NCI-H2081 (cell line): ENCODE measurements around the gene YBEY.
"Not testable (repeated sequence)": the region's sequence is repeated elsewhere in the genome, so short reads cannot be mapped to it uniquely, and the experiment has no call there.

Experiments
- DNase-seq, 2 experiments: peaks; one replicate each; lab custom pipeline; 2025; lab: John Stamatoyannopoulos, UW

The YBEY gene

DNA sequence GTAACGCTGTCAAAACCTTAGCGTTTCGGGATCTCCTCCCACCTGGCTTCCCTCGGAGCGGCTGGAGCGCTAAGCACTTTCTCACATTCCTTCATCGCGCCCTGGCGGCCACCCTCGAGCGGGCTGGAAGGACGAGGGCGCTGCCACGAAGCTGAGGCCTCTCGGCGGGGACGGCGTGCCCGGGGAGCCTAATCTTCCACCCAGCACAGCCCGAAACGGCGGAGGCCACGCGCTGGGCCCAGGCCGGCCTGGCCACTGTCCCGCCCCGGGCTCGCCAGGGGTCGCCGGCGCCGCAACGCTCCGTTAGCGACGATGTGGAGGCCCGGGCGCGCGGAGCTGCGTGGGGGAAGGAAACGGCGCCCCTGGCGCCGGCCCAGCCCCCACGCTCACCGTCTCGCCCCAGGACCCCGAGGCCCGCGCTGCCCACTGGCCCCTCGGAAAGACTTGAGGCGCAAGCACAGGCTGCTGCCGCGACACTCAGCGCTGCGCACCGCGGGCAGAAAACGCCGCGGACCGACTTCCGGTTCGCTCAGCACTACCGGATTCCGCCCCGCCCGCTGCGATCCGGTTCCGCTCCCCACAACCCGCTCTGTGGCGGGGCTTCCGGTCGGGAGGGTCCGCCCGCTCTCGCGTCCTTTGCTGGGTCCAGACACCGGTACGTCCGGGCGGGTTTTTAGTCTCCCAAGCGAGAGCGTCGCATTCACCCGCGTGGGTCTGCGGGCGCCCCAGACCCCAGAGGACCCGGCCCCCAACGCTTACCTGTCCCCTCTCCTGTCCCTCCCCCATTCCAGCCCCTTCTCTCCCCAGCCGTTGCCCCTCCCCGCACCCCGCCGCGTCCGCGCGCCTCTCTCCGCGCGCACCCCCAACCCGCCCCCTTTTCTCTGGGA is at the start of gene YBEY:
Gene YBEY (plus strand): TSS at position 582 of the 887 bp plus-strand sequence. CDS start 572 bp downstream, outside the sequence.
- peak; percentile 78 to 91 for DNase-seq

- no peak for DNase-seq
Measured at GRCh38 chr21:46237474-46237873, 48.7 kb upstream of the YBEY start.

- no peak for DNase-seq
Measured at GRCh38 chr21:46239817-46240325, 46.3 kb upstream of the YBEY start.

- not testable (repeated sequence) for DNase-seq
Measured at GRCh38 chr21:46241577-46241976, 44.6 kb upstream of the YBEY start.

GRCh38 chr21:46243325-46243724 is 42.8 kb upstream of the YBEY start:
- no peak for DNase-seq

- no peak for DNase-seq
Measured at GRCh38 chr21:46243960-46244361, 42.2 kb upstream of the YBEY start.

DNA sequence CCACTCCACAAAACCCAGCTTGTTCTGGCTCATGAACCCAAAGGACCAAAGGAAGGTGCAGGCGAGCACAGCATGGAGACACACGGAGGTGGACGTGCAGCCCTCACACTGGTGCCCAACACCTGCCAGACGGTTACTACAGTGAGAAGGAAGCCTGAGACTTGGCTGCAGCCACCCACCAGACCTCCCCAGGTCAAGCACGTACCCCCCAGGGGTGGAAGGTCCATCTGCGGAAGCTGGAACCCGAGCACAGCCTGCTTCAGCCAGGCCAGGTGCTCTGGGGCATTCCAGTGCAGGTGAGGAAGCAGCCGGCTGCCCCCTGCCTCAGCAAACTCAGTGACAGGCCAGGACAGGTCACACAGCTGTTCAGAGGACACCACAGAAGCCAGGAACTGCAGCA is 41.5 kb upstream of the YBEY start:
- DNase-seq, result no peak

- DNase-seq, result no peak
Measured at GRCh38 chr21:46245213-46245915, 40.8 kb upstream of the YBEY start.

GRCh38 chr21:46246345-46246744 is 39.8 kb upstream of the YBEY start:
- no peak for DNase-seq

DNA sequence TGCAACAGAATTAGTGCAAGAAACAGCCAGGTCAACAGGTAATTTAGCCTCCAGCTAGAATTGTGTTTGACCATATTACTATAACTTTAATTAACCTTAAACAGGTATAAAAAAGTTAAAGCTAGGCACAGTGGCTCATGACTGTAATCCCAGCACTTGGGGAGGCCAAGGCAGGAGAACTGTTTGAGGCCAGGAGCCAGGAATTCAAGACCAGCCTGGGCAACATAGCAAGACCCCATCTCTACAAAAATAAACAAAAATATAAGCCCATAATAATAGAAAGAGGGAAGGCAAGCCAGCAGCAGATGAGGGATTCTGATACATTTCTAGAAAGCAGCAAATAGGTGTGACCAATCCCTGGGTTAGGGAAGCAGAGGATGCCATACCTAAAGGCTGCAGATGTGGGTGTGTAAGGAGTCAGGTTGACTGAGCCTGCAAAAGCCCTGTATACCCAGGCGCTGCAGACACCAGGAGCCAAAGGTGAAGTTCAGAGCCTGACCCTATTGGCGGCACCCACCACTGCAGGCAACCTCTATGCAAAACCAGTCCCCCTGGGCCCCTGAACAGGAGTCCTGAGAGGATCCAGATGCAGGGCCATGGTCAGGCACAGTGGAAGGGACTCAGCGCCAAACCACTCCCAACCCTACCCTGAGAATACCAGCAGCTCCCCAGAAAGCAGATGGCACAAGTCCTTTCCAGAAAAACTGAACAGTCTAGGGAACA is 38.3 kb upstream of the YBEY start:
- no peak for DNase-seq

- DNase-seq, result no peak
Measured at GRCh38 chr21:46248422-46248782, 37.7 kb upstream of the YBEY start.

DNA sequence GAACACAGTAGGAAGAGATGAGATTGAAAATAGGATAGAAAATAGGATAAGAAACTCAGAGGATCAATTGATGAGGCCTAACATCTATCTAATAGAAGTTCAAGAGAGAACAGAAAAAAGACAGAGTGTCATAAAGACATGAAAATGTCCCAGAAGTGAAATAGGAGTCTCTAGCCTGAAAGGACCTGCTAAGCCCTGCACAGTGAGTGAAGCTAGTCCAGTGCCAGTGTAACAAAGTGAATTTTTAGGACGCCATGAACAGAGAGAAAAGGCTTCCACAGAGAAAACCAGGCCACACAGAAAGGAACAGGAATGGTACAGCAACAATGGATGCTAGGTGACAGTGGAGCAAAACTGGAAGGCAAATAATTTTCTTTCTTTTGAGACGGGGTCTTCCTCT is 37.3 kb upstream of the YBEY start:
- DNase-seq, result no peak

- DNase-seq, result no peak
Measured at GRCh38 chr21:46250146-46250725, 35.9 kb upstream of the YBEY start.

- DNase-seq, result no peak
Measured at GRCh38 chr21:46252840-46253239, 33.3 kb upstream of the YBEY start.

DNA sequence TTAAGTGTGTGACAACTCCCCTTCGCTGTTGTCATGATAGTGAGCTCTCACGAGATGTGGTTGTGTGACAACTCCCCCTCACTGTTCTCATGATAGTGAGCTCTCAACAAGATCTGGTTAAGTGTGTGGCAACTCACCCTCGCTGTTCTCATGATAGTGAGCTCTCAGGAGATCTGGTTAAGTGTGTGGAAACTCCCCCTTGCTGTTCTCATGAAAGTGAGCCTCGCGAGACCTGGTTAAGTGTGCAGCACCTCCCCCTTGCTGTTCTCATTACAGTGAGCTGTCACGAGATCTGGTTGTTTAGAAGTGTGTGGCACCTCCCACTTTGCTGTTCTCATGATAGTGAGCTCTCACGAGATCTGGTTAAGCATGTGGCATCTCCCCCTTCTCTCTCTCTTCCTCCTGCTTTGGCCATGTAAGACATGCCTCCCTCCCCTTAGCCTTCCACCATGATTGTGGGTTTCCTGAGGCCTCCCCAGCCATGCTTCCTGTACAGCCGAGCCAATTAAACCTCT is 32.5 kb upstream of the YBEY start:
- DNase-seq, result no peak

GRCh38 chr21:46254208-46254975 is 31.8 kb upstream of the YBEY start:
- no peak for DNase-seq

- no peak for DNase-seq
Measured at GRCh38 chr21:46255166-46255565, 31.0 kb upstream of the YBEY start.

DNA sequence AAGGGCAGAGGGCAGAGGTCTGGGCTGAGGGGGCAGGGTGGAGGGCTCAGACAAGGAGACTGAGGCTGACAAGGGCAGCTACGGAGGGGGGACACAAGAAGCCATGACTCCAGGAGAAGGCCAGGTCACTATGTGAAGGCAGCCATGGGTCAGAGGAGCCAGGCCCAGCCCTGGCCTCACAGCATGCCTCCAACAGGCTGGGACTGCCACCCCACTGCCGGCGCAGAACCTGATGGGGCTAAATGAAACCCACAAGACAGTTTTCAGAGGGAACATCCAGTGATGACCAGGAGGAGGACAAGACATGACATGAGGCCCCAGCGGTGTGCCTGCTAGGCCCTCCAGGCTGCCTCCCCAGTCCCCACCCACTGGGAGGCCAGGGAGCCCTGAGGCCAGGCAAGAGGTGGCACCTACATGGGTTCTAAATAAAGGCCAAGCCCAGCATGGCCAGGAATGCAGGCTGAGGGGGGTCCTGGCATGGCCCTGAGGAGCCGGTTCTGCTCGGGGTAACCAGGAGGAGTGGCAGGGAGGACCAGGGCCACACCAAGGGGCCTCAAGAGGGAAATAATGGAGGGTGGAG is 30.3 kb upstream of the YBEY start:
- no peak for DNase-seq

DNA sequence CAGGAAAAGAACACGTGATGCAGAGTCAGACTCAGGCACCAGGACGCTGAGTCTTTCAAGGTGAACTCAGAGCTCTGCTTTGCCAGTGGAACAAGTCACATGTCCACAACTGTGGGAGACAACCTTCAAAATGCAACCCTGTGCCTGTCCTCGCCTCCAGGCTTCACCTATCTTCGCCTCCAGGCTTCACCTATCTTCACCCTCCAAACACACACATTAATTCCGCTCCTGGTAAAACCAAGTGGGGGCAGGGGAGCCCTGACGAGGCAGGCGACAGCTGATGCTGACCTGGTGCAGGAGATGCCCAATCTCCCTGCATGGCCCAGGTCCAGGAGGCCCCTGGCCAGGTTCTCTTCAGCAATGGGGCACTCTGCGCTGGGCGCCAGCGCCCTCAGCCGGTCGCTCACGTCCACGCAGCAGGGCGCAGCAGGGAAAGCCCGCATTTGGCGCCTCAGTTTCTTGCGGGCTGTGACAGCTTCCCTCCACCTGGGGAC is 29.6 kb upstream of the YBEY start:
- no peak for DNase-seq

GRCh38 chr21:46264046-46264689 is 22.0 kb upstream of the YBEY start:
- no peak for DNase-seq
